ENCODE measurements around the gene ST8SIA4.

Gene ST8SIA4

GRCh38 chr5:100838048-100838473 lies 65.0 kb downstream of the ST8SIA4 start:
- H3K4me2 ChIP-seq (ENCODE audit: low read length): no peak overlapping the region
- H3K27ac ChIP-seq (ENCODE audit: low read depth, low read length, poor library complexity, severe bottlenecking): no peak overlapping the region
- no peaks in the 10 kb centered on the region for H3K9me2 ChIP-seq (ENCODE audit: low read depth, low read length)
- no peak overlapping the region for H3K4me3 ChIP-seq (ENCODE audit: low read depth, low read length, poor library complexity, severe bottlenecking)
- no peaks in the 10 kb centered on the region for H3K9me3 ChIP-seq (ENCODE audit: low read length)
- H3K79me2 ChIP-seq (ENCODE audit: insufficient read depth, low read length): no peaks in the 10 kb centered on the region
- no peak overlapping the region for H2AFZ ChIP-seq (ENCODE audit: low read length)
- H3K36me3 ChIP-seq (ENCODE audit: insufficient read depth, low read length): peaks cover 7% of the 10 kb centered on the region
- no peaks in the 10 kb centered on the region for H3K27me3 ChIP-seq (ENCODE audit: insufficient read depth, low read length)
- H4K20me1 ChIP-seq (ENCODE audit: insufficient read depth, low read length): no peaks in the 10 kb centered on the region
- H3F3A ChIP-seq (ENCODE audit: insufficient read depth, low read length): no peaks in the 10 kb centered on the region
- peaks cover 20% of the 10 kb centered on the region for H3K4me1 ChIP-seq (ENCODE audit: insufficient read depth, low read length, severe bottlenecking)
- H3K9ac ChIP-seq (ENCODE audit: low read length): no peak overlapping the region
- no peak for TF ChIP-seq EZH2 (IDR thresholded peaks at IDR 0.05; ENCODE audit: borderline replicate concordance, low read length)
- TF ChIP-seq, protein P1, sequence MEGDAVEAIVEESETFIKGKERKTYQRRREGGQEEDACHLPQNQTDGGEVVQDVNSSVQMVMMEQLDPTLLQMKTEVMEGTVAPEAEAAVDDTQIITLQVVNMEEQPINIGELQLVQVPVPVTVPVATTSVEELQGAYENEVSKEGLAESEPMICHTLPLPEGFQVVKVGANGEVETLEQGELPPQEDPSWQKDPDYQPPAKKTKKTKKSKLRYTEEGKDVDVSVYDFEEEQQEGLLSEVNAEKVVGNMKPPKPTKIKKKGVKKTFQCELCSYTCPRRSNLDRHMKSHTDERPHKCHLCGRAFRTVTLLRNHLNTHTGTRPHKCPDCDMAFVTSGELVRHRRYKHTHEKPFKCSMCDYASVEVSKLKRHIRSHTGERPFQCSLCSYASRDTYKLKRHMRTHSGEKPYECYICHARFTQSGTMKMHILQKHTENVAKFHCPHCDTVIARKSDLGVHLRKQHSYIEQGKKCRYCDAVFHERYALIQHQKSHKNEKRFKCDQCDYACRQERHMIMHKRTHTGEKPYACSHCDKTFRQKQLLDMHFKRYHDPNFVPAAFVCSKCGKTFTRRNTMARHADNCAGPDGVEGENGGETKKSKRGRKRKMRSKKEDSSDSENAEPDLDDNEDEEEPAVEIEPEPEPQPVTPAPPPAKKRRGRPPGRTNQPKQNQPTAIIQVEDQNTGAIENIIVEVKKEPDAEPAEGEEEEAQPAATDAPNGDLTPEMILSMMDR (IDR thresholded peaks at IDR 0.05; ENCODE audit: low read length): no peak

- H3F3A ChIP-seq (ENCODE audit: insufficient read depth, low read length): no peaks in the 10 kb centered on the region
- no peaks in the 10 kb centered on the region for H3K9me3 ChIP-seq (ENCODE audit: low read length)
- no peaks in the 10 kb centered on the region for H3K27me3 ChIP-seq (ENCODE audit: insufficient read depth, low read length)
- no peaks in the 10 kb centered on the region for H4K20me1 ChIP-seq (ENCODE audit: insufficient read depth, low read length)
- no peak overlapping the region for H3K4me3 ChIP-seq (ENCODE audit: low read depth, low read length, poor library complexity, severe bottlenecking)
- H3K4me2 ChIP-seq (ENCODE audit: low read length): no peak overlapping the region
- H3K9ac ChIP-seq (ENCODE audit: low read length): no peak overlapping the region
- H3K36me3 ChIP-seq (ENCODE audit: insufficient read depth, low read length): peaks cover 7% of the 10 kb centered on the region
- no peak for TF ChIP-seq EZH2 (IDR thresholded peaks at IDR 0.05; ENCODE audit: borderline replicate concordance, low read length)
- TF ChIP-seq, protein P1 (IDR thresholded peaks at IDR 0.05; ENCODE audit: low read length): no peak
- no peak overlapping the region for H3K27ac ChIP-seq (ENCODE audit: low read depth, low read length, poor library complexity, severe bottlenecking)
- no peak overlapping the region for H2AFZ ChIP-seq (ENCODE audit: low read length)
- no peaks in the 10 kb centered on the region for H3K4me1 ChIP-seq (ENCODE audit: insufficient read depth, low read length, severe bottlenecking)
- no peaks in the 10 kb centered on the region for H3K9me2 ChIP-seq (ENCODE audit: low read depth, low read length)
- H3K79me2 ChIP-seq (ENCODE audit: insufficient read depth, low read length): no peaks in the 10 kb centered on the region
Measured at GRCh38 chr5:100834519-100834918, 68.6 kb downstream of the ST8SIA4 start.

- no peak overlapping the region for H3K9ac ChIP-seq (ENCODE audit: low read length)
- H3K27me3 ChIP-seq (ENCODE audit: insufficient read depth, low read length): no peaks in the 10 kb centered on the region
- H3F3A ChIP-seq (ENCODE audit: insufficient read depth, low read length): no peaks in the 10 kb centered on the region
- H3K9me2 ChIP-seq (ENCODE audit: low read depth, low read length): no peaks in the 10 kb centered on the region
- no peak overlapping the region for H2AFZ ChIP-seq (ENCODE audit: low read length)
- H3K4me3 ChIP-seq (ENCODE audit: low read depth, low read length, poor library complexity, severe bottlenecking): no peak overlapping the region
- no peak overlapping the region for H3K4me2 ChIP-seq (ENCODE audit: low read length)
- H3K9me3 ChIP-seq (ENCODE audit: low read length): no peaks in the 10 kb centered on the region
- TF ChIP-seq, protein P1 (IDR thresholded peaks at IDR 0.05; ENCODE audit: low read length): no peak
- TF ChIP-seq EZH2 (IDR thresholded peaks at IDR 0.05; ENCODE audit: borderline replicate concordance, low read length): no peak
- H3K79me2 ChIP-seq (ENCODE audit: insufficient read depth, low read length): no peaks in the 10 kb centered on the region
- H3K36me3 ChIP-seq (ENCODE audit: insufficient read depth, low read length): no peaks in the 10 kb centered on the region; the same call in 1 of the 2 replicates
- H3K27ac ChIP-seq (ENCODE audit: low read depth, low read length, poor library complexity, severe bottlenecking): no peak overlapping the region
- H4K20me1 ChIP-seq (ENCODE audit: insufficient read depth, low read length): no peaks in the 10 kb centered on the region
- peaks cover 13% of the 10 kb centered on the region for H3K4me1 ChIP-seq (ENCODE audit: insufficient read depth, low read length, severe bottlenecking)
Measured at GRCh38 chr5:100832252-100833230, 70.5 kb downstream of the ST8SIA4 start.

Data from OCI-LY1 (cell line).